Adrenal gland (tissue), 12 donors: Measurements from ENCODE around the gene SEC14L5. TPM values are rescaled to one million over a fixed set of nuclear protein-coding genes. Genes with fewer than 3 reads are reported as not detected.

Experiments used
- DNase-seq, 7 donors: peaks; one replicate each; pipeline ENCODE4 v3.0.0-alpha.2; 2019 to 2020
- H3K27ac ChIP-seq, 5 donors: fragments of 200-600 bp; sonication (generic) in 4 of 5; 1 replicate in 3 of 5; 2 replicates in 2 of 5; pipeline versions ENCODE4 v1.5.1 to v1.8.0; 2016 to 2020; ENCODE audit warnings: mild to moderate bottlenecking in 1 of 5
- H3K27me3 ChIP-seq: fragments of 200-600 bp; 2 replicates; pipeline ENCODE4 v1.8.0; 2021
- H3K36me3 ChIP-seq, 2 donors: fragments of 200-600 bp; replicated peaks in 1 of 2; 1 replicate in 1 of 2; 2 replicates in 1 of 2; pipeline versions ENCODE4 v1.5.1 to v1.8.0; 2018 to 2022
- H3K4me1 ChIP-seq, 2 donors: fragments of 200-600 bp; replicated peaks in 1 of 2; 1 replicate in 1 of 2; 2 replicates in 1 of 2; pipeline versions ENCODE4 v1.5.1 to v1.8.0; 2018 to 2021
- H3K4me3 ChIP-seq, 4 donors: fragments of 200-600 bp; sonication (generic) in 3 of 4; one replicate each; pipeline ENCODE4 v1.5.1; 2016 to 2018
- H3K9me3 ChIP-seq, 3 donors: fragments of 200-600 bp; sonication (generic) in 1 of 3; replicated peaks in 1 of 3; 1 replicate in 2 of 3; 2 replicates in 1 of 3; pipeline versions ENCODE4 v1.5.1 to v1.8.0; 2016 to 2021
- CTCF ChIP-seq, 6 experiments: fragments of 450-650 bp in 4 of 6; fragments of 200-600 bp in 2 of 6; sonication (generic) in 1 of 6; IDR thresholded peaks; 1 replicate in 5 of 6; 2 replicates in 1 of 6; pipeline versions ENCODE4 v1.5.1 to v1.8.0; 2016 to 2021; ENCODE audit warnings: antibody characterized with exemption in 6 of 6, mild to moderate bottlenecking in 2 of 6, moderate library complexity in 1 of 6
- POLR2A ChIP-seq, 2 donors: fragments of 450-650 bp; IDR thresholded peaks; one replicate each; pipeline ENCODE4 v1.6.1; 2017; ENCODE audit warnings: antibody characterized with exemption in 2 of 2, mild to moderate bottlenecking in 2 of 2, moderate library complexity in 1 of 2
- WGBS, 4 donors: extraction: QIAGEN DNeasy Blood & Tissue Kit in 2 of 4; methylation state at CpG; one replicate each; pipeline versions ENCODE4 v1.1.5 to v1.1.7; 2013 to 2017; 5-methylcytosine and 5-hydroxymethylcytosine counted together
- intact Hi-C, 2 donors: fragments of 100-400 bp; cut with DNase I; formaldehyde crosslinking; loops; one replicate each; pipeline versions ENCODE4 v1.14.1 to v1.15.0; 2022 to 2023
- polyA plus RNA-seq, 3 donors: library from polyadenylated mRNA; stranded (reverse); fragments of 200-250 nt in 2 of 3; fragments of 350-450 nt in 1 of 3; fragmentation: Illumina TruSeq in 1 of 3; extraction: RNeasy Lipid Tissue Mini Kit (QIAGEN cat#74804) in 1 of 3; gene quantifications; one replicate each; pipeline ENCODE4 v1.2.3, GENCODE V29; 2013 to 2014
- total RNA-seq, 9 donors: library from RNA; depleted of rRNA in 4 of 9; stranded (reverse); fragments of >200 nt in 4 of 9; fragments of 120-200 nt in 1 of 9; fragmentation: NEBNext Ultra II Directional in 1 of 9; extraction: Animal tissue kit (Norgen Biotek cat#: 25700) in 1 of 9; gene quantifications; one replicate each; pipeline versions ENCODE4 v1.1.0 to v1.2.4, GENCODE V29; 2013 to 2023
- donor health status: healthy with polysubstance abuse.
- donor health status: Bipolar disorder and iron deficiency.
- donor health status: DM: yes; HTN: yes; CAD: no.
- donor health status: DM: no; HTN: no; CAD: no.
- donor health status: DM: no; HTN: no; CAD: no.
- donor health status: DM: yes; HTN: yes; CAD: no.

SEC14L5 gene
- total and polyA plus RNA-seq, 12 donors, result 0.12 to 1.8 (median 0.69) TPM

DNA sequence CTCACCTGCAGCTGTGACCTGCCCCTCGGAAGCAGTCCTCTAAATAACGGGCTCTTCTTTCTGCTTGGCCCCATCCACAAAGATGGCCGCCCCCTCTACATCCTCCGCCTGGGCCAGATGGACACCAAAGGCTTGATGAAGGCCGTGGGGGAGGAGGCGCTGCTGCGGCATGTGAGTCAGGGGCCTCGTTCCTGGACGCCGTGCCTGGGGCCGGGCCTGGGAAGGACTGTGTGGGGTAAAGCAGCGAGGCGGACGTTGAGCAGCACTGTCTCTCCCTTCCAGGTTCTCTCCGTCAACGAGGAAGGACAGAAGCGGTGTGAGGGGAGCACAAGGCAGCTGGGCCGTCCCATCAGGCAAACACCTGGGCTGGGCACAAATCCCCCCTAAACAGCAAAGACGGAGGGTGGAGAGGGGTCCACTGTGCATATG, 42.5 kb downstream of the SEC14L5 start:
- WGBS, 4 donors, result 85 to 97% (median 90%) methylated on average over 19 of the region's 19 CpGs
- no peak for DNase-seq
- intact Hi-C loops, result no loop called here
- no peak overlapping the region for H3K27ac ChIP-seq
- H3K9me3 ChIP-seq, result no peaks in the 10 kb centered on the region
- no peaks in the 10 kb centered on the region for H3K27me3 ChIP-seq
- no peaks in the 10 kb centered on the region for H3K36me3 ChIP-seq
- H3K4me3 ChIP-seq, result no peak overlapping the region
- no peaks in the 10 kb centered on the region for H3K4me1 ChIP-seq
- TF ChIP-seq CTCF (IDR thresholded peaks at IDR 0.05), result no peak
- TF ChIP-seq POLR2A (IDR thresholded peaks at IDR 0.05), result no peak

DNA sequence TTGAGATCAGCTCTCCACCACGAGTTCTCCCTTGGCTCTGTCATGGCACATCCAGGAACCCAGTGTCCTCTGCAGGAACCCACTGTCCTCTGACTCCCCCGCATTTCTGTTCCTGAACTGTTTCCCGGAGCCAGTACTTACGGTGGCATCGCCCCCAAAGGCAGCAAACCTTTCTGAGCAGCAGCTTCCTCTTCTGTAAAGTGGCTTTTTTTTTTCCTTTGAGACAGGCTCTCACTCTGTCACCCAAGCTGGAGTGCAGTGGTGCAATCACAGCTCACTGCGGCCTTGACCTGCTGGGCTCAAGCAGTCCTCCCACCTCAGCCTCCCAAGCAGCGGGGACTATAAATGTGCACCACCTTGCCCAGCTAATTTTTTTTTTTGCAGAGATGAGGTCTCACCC, 43.4 kb downstream of the SEC14L5 start:
- no peak for TF ChIP-seq CTCF (IDR thresholded peaks at IDR 0.05)
- no peak for TF ChIP-seq POLR2A (IDR thresholded peaks at IDR 0.05)
- intact Hi-C loops, result no loop called here
- DNase-seq, result no peak
- no peak overlapping the region for H3K27ac ChIP-seq
- no peaks in the 10 kb centered on the region for H3K9me3 ChIP-seq
- H3K4me3 ChIP-seq, result no peak overlapping the region
- H3K27me3 ChIP-seq, result no peaks in the 10 kb centered on the region
- H3K36me3 ChIP-seq, result no peaks in the 10 kb centered on the region
- WGBS, 4 donors, result 66 to 82% (median 75%) methylated on average over 7 of the region's 7 CpGs
- H3K4me1 ChIP-seq, result no peaks in the 10 kb centered on the region

DNA sequence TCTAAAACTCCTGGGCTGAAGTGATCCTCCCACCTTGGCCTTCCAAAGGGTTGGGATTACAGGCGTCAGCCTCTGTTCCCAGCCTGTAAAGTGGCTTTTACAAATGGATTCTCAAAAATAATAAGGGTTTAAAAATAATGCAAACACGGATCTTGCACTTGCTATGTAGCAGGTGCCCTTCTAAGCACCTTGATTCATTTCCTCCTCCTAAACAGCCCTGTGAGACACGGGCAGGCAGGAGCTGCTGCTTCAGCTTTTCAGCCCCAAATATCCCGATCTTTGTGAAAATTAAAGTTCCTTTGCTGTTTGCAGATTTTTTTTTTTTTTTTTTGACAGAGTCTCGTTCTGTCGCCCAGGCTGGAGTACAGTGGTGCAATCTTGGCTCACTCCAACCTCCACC, 43.9 kb downstream of the SEC14L5 start:
- Histone ChIP-seq H3K36me3 (no peaks in the 10 kb centered on the region), H3K27me3 (no peaks in the 10 kb centered on the region), H3K4me3 (no peak overlapping the region), H3K27ac (no peak overlapping the region), H3K9me3 (no peaks in the 10 kb centered on the region), H3K4me1 (no peaks in the 10 kb centered on the region)
- intact Hi-C loops, result no loop called here
- TF ChIP-seq CTCF (IDR thresholded peaks at IDR 0.05) (no peak), POLR2A (IDR thresholded peaks at IDR 0.05) (no peak)
- no peak for DNase-seq
- WGBS, 4 donors, result 66 to 82% (median 76%) methylated on average over 6 of the region's 6 CpGs

DNA sequence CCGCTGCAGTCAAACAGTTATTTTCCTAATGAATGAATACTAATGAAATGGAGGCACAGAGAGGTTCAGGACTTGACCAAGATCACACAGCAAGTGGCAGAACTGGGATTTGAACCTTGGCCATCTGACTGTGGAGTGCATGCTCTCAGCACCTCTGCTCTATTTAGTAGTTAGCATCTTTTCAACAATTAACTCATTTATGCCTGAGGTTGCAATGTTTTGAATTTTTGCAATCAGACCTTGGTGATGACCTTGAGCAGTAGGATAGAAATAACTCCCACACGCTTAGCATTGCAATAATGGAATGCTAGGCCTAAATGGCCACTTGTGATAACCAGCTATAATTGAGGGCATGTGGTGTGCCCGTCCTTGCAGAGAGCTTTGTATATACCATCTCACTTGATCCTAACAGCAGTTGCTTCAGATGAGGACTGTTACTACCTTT, 44.6 kb downstream of the SEC14L5 start:
- 47 to 73% (median 65%) methylated on average over 3 of the region's 3 CpGs for WGBS, 4 donors
- Histone ChIP-seq H3K36me3 (no peaks in the 10 kb centered on the region), H3K4me3 (no peak overlapping the region), H3K27ac (no peak overlapping the region), H3K9me3 (no peaks in the 10 kb centered on the region), H3K4me1 (no peaks in the 10 kb centered on the region), H3K27me3 (no peaks in the 10 kb centered on the region)
- no peak for DNase-seq
- intact Hi-C loops, result no loop called here
- TF ChIP-seq POLR2A (IDR thresholded peaks at IDR 0.05) (no peak), CTCF (IDR thresholded peaks at IDR 0.05) (no peak)
